Loucy (cell line): Measurements from ENCODE around the gene FMR1.

ENCODE experiments used
- H2AFZ ChIP-seq: fragments of 200-600 bp; sonication (generic); 2 replicates; pipeline ENCODE4 v1.6.0; 2016; ENCODE audit warnings: antibody characterized with exemption, mild to moderate bottlenecking, low read length, moderate library complexity
- H3F3A ChIP-seq: fragments of 200-600 bp; 2 replicates; pipeline ENCODE4 v1.6.0; 2016; ENCODE audit warnings: antibody characterized with exemption, low read depth, mild to moderate bottlenecking
- H3K27me3 ChIP-seq: fragments of 200-600 bp; sonication (generic); 2 replicates; pipeline ENCODE4 v1.6.1; 2014; ENCODE audit warnings: low read length, mild to moderate bottlenecking; ENCODE audit not compliant: insufficient read depth, poor library complexity, severe bottlenecking
- H3K36me3 ChIP-seq: fragments of 200-600 bp; sonication (generic); 2 replicates; pipeline ENCODE4 v1.6.1; 2016; ENCODE audit warnings: low read length; ENCODE audit not compliant: insufficient read depth
- H3K4me1 ChIP-seq: fragments of 200-600 bp; sonication (generic); 2 replicates; pipeline ENCODE4 v1.5.1; 2014; ENCODE audit warnings: low read length, mild to moderate bottlenecking; ENCODE audit not compliant: insufficient read depth, poor library complexity, severe bottlenecking
- H3K4me2 ChIP-seq: fragments of 200-600 bp; sonication (generic); 2 replicates; pipeline ENCODE4 v1.6.0; 2014; ENCODE audit warnings: antibody characterized with exemption, low read length, low read depth, mild to moderate bottlenecking; ENCODE audit not compliant: poor library complexity, severe bottlenecking
- H3K4me3 ChIP-seq: fragments of 200-600 bp; sonication (generic); 2 replicates; pipeline ENCODE4 v1.5.1; 2014; ENCODE audit warnings: low read length, mild to moderate bottlenecking, mixed read lengths; ENCODE audit not compliant: poor library complexity, severe bottlenecking
- H3K79me2 ChIP-seq: fragments of 200-600 bp; sonication (generic); 2 replicates; pipeline ENCODE4 v1.6.1; 2014; ENCODE audit warnings: low read length; ENCODE audit not compliant: insufficient read depth
- H3K9ac ChIP-seq: fragments of 200-600 bp; sonication (generic); 2 replicates; pipeline ENCODE4 v1.6.0; 2014; ENCODE audit warnings: mild to moderate bottlenecking, low read depth, low read length, moderate library complexity; ENCODE audit not compliant: poor library complexity, severe bottlenecking
- H3K9me2 ChIP-seq: fragments of 200-600 bp; sonication (generic); replicated peaks from 2 replicates; pipeline ENCODE4 v1.6.1; 2016; ENCODE audit warnings: low read depth, low read length, mixed read lengths
- H3K9me3 ChIP-seq: fragments of 200-600 bp; sonication (generic); 2 replicates; pipeline ENCODE4 v1.6.1; 2014; ENCODE audit warnings: mild to moderate bottlenecking, antibody characterized with exemption, low read length, low read depth; ENCODE audit not compliant: insufficient read depth
- H4K20me1 ChIP-seq: fragments of 200-600 bp; sonication (generic); 2 replicates; pipeline ENCODE4 v1.6.0; 2014; ENCODE audit warnings: antibody characterized with exemption, low read length, mild to moderate bottlenecking; ENCODE audit not compliant: insufficient read depth, poor library complexity, severe bottlenecking
- CTCF ChIP-seq: fragments of 200-600 bp; sonication (generic); conservative IDR thresholded peaks from 2 replicates; pipeline ENCODE4 v1.5.1; 2014; ENCODE audit warnings: mild to moderate bottlenecking, antibody characterized with exemption, low read length
- EZH2phosphoT487 ChIP-seq: fragments of 200-600 bp; IDR thresholded peaks from 2 replicates; pipeline ENCODE4 v1.6.1; 2018; ENCODE audit warnings: antibody characterized with exemption, mild to moderate bottlenecking, moderate library complexity, borderline replicate concordance

Gene FMR1

GRCh38 chrX:147962476-147962875 is 50.8 kb downstream of the FMR1 start:
- no peaks in the 10 kb centered on the region for H3K36me3 ChIP-seq
- no peaks in the 10 kb centered on the region for H4K20me1 ChIP-seq
- H3K4me3 ChIP-seq = no peak overlapping the region
- TF ChIP-seq EZH2phosphoT487 (no peak), CTCF (no peak)
- no peak overlapping the region for H3K4me2 ChIP-seq
- H3K27me3 ChIP-seq = no peaks in the 10 kb centered on the region
- H3F3A ChIP-seq = no peaks in the 10 kb centered on the region
- no peaks in the 10 kb centered on the region for H3K9me3 ChIP-seq
- H3K4me1 ChIP-seq = no peaks in the 10 kb centered on the region
- no peak overlapping the region for H2AFZ ChIP-seq
- no peaks in the 10 kb centered on the region for H3K79me2 ChIP-seq
- H3K9me2 ChIP-seq = no peaks in the 10 kb centered on the region
- H3K9ac ChIP-seq = no peak overlapping the region

GRCh38 chrX:147978931-147979330 is 67.2 kb downstream of the FMR1 start:
- H3K36me3 ChIP-seq = no peaks in the 10 kb centered on the region
- TF ChIP-seq CTCF (no peak), EZH2phosphoT487 (no peak)
- H3K4me1 ChIP-seq = no peaks in the 10 kb centered on the region
- no peak overlapping the region for H3K4me3 ChIP-seq
- H3K27me3 ChIP-seq = no peaks in the 10 kb centered on the region
- no peak overlapping the region for H3K9ac ChIP-seq
- no peak overlapping the region for H2AFZ ChIP-seq
- H3K9me2 ChIP-seq = no peaks in the 10 kb centered on the region
- no peak overlapping the region for H3K4me2 ChIP-seq
- no peaks in the 10 kb centered on the region for H3F3A ChIP-seq
- no peaks in the 10 kb centered on the region for H3K79me2 ChIP-seq
- no peaks in the 10 kb centered on the region for H4K20me1 ChIP-seq
- H3K9me3 ChIP-seq = no peaks in the 10 kb centered on the region

GRCh38 chrX:147981038-147981752 is 69.5 kb downstream of the FMR1 start, which contains the start of gene FMR1NB:
FMR1NB (plus strand) TSS chrX:147981337; CDS start chrX:147981403, 66 bp downstream.
- Histone ChIP-seq H3K4me3 (no peak within 1 kb of the TSS), H4K20me1 (no peaks in the 10 kb centered on the region), H3K9me2 (no peaks in the 10 kb centered on the region), H3K4me1 (no peaks in the 10 kb centered on the region), H3F3A (no peaks in the 10 kb centered on the region), H3K4me2 (no peak within 1 kb of the TSS), H3K9me3 (no peaks in the 10 kb centered on the region), H3K79me2 (no peaks in the 10 kb centered on the region), H3K36me3 (no peaks in the 10 kb centered on the region), H3K9ac (no peak within 1 kb of the TSS), H3K27me3 (no peaks in the 10 kb centered on the region), H2AFZ (no peak within 1 kb of the TSS)
- TF ChIP-seq CTCF (no peak), EZH2phosphoT487 (no peak)
